ENCODE data around the gene CEP170B.

DNA sequence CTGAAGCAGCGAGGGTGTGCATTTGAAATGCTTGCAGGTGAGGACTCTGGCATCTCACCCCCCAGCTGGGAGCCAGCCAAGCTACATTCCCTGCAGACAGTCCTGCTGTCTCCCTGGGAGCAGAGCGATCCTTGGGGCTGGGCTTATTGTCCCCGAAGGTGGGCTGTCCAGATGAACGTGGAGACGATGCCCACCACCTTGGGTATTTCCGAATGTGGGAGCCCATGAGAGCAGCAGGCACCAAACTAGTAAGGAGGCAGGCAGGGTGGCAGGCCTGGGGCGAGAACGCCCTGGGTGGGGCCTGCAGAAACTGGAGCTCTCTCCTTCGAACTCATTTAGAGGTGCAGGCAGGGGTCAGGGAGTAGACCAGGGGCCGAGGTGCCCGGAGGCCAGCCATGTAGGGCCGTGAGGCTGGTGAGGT, 45.7 kb upstream of the CEP170B start:
- no peak for TF ChIP-seq POLR2A (IDR thresholded peaks at IDR 0.05)
- TF ChIP-seq, protein P1, sequence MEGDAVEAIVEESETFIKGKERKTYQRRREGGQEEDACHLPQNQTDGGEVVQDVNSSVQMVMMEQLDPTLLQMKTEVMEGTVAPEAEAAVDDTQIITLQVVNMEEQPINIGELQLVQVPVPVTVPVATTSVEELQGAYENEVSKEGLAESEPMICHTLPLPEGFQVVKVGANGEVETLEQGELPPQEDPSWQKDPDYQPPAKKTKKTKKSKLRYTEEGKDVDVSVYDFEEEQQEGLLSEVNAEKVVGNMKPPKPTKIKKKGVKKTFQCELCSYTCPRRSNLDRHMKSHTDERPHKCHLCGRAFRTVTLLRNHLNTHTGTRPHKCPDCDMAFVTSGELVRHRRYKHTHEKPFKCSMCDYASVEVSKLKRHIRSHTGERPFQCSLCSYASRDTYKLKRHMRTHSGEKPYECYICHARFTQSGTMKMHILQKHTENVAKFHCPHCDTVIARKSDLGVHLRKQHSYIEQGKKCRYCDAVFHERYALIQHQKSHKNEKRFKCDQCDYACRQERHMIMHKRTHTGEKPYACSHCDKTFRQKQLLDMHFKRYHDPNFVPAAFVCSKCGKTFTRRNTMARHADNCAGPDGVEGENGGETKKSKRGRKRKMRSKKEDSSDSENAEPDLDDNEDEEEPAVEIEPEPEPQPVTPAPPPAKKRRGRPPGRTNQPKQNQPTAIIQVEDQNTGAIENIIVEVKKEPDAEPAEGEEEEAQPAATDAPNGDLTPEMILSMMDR (IDR thresholded peaks at IDR 0.05) = no peak

All from testis (tissue), 2 donors.